ENCODE data around the gene TRIO.

- TF ChIP-seq FOXM1 (IDR thresholded peaks at IDR 0.05; ENCODE audit: borderline replicate concordance): no peak
- no peak for TF ChIP-seq SP1 (IDR thresholded peaks at IDR 0.05)
- TF ChIP-seq BHLHE40 (IDR thresholded peaks at IDR 0.05; ENCODE audit: borderline replicate concordance): no peak
- no peak for TF ChIP-seq FOXA1 (IDR thresholded peaks at IDR 0.05)
- no peak for TF ChIP-seq FOXK2 (IDR thresholded peaks at IDR 0.05)
These were observed 58.3 kb downstream of the TRIO start for GRCh38 chr5:14201325-14202045.
